GM18951 (cell line): Measurements from ENCODE around the gene KCTD7.
"Not testable (repeated sequence)": the region's sequence is repeated elsewhere in the genome, so short reads cannot be mapped to it uniquely, and the experiment has no call there.

Source experiments
- POLR2A ChIP-seq: IDR thresholded peaks from 4 replicates; pipeline ENCODE4 v1.6.1; 2011; ENCODE audit warnings: mild to moderate bottlenecking; ENCODE audit not compliant: insufficient read length, insufficient read depth; ENCODE audit errors: extremely low read depth
- in situ Hi-C: fragments of 300-500 bp; cut with MboI; formaldehyde crosslinking; loops from one replicate; pipeline ENCODE4 v1.12.0; 2022; ENCODE audit warnings: low sequenced_read_pairs, mixed read lengths, inconsistent platforms; ENCODE audit not compliant: unreplicated experiment

KCTD7 gene

GRCh38 chr7:66628361-66629221 lies at the start of gene KCTD7:
Gene KCTD7 (plus strand): TSS chr7:66628881. CDS start chr7:66629065, 184 bp downstream.
- in situ Hi-C loops: no loop called here
- TF ChIP-seq POLR2A: peak; percentile 97

- in situ Hi-C loops: not testable (repeated sequence)
Observed at GRCh38 chr7:66580380-66580779, 48.3 kb upstream of the KCTD7 start.

- in situ Hi-C loops: not testable (repeated sequence)
Observed at GRCh38 chr7:66582816-66583489, 45.7 kb upstream of the KCTD7 start.

- in situ Hi-C loops: no loop called here
- TF ChIP-seq POLR2A: no peak
Observed at GRCh38 chr7:66583490-66584110, 45.1 kb upstream of the KCTD7 start.

GRCh38 chr7:66586181-66586580 lies 42.5 kb upstream of the KCTD7 start:
- in situ Hi-C loops: no loop called here
- TF ChIP-seq POLR2A: no peak

- in situ Hi-C loops: not testable (repeated sequence)
Observed at GRCh38 chr7:66588226-66588625, 40.5 kb upstream of the KCTD7 start.

GRCh38 chr7:66588856-66589570 lies 39.7 kb upstream of the KCTD7 start:
- in situ Hi-C loops: not testable (repeated sequence)

- in situ Hi-C loops: not testable (repeated sequence)
Observed at GRCh38 chr7:66590302-66591057, 38.2 kb upstream of the KCTD7 start.

- in situ Hi-C loops: not testable (repeated sequence)
Observed at GRCh38 chr7:66591058-66591798, 37.5 kb upstream of the KCTD7 start.

- in situ Hi-C loops: no loop called here
- TF ChIP-seq POLR2A: peak; percentile 91
Observed at GRCh38 chr7:66591799-66592596, 36.7 kb upstream of the KCTD7 start.

GRCh38 chr7:66592597-66593146 lies 36.0 kb upstream of the KCTD7 start:
- in situ Hi-C loops: not testable (repeated sequence)

- in situ Hi-C loops: not testable (repeated sequence)
Observed at GRCh38 chr7:66594082-66594481, 34.6 kb upstream of the KCTD7 start.
